GM12875 (cell line): ENCODE data around the gene USP20.
"Not testable (repeated sequence)": the region's sequence is repeated elsewhere in the genome, so short reads cannot be mapped to it uniquely, and the experiment has no call there.

Source experiments
- H3K4me3 ChIP-seq: one replicate; pipeline ENCODE4 v1.5.1; 2011; ENCODE audit warnings: low read depth, low read length, control low read depth
- CTCF ChIP-seq: IDR thresholded peaks from 2 replicates; pipeline ENCODE4 v1.5.1; 2011; ENCODE audit warnings: low read depth, mild to moderate bottlenecking, control low read depth, inconsistent platforms, low read length, moderate library complexity, borderline replicate concordance; ENCODE audit not compliant: insufficient read depth

USP20 gene

GRCh38 chr9:129887334-129888292 lies 52.4 kb downstream of the USP20 start:
- 0 out of 2 replicates have a peak, but pooled peaks have one; percentile 1 for TF ChIP-seq CTCF
- peak overlapping the region; percentile 38 for H3K4me3 ChIP-seq

GRCh38 chr9:129888293-129889121 lies 53.2 kb downstream of the USP20 start:
- no peak for TF ChIP-seq CTCF
- peak overlapping the region; percentile 38 for H3K4me3 ChIP-seq

GRCh38 chr9:129889122-129889940 lies 54.1 kb downstream of the USP20 start:
- TF ChIP-seq CTCF: no peak
- H3K4me3 ChIP-seq: no peak overlapping the region

- no peak overlapping the region for H3K4me3 ChIP-seq
- no peak for TF ChIP-seq CTCF
These were observed 54.9 kb downstream of the USP20 start for GRCh38 chr9:129889941-129890717.

GRCh38 chr9:129890718-129891299 lies 55.6 kb downstream of the USP20 start:
- H3K4me3 ChIP-seq: not testable (repeated sequence)

GRCh38 chr9:129891569-129891968 lies 56.3 kb downstream of the USP20 start:
- TF ChIP-seq CTCF: no peak
- H3K4me3 ChIP-seq: no peak overlapping the region
